BLaER1 treated with 17β-estradiol and CSF1 and Interleukin-3, amounts not matched to agents 10 nM and 100 nM (cell line): ENCODE results near the gene PANK2.

Experiments used
- H3K27ac ChIP-seq, 11 experiments: shearing (Covaris generic); formaldehyde crosslinking; 2 replicates each; pipeline ENCODE4 v1.8.1; 2022
- H3K27me3 ChIP-seq, 11 experiments: shearing (Covaris generic); formaldehyde crosslinking; 2 replicates each; pipeline ENCODE4 v1.8.1; 2022
- H3K36me3 ChIP-seq, 11 experiments: shearing (Covaris generic); formaldehyde crosslinking; 2 replicates each; pipeline ENCODE4 v1.8.1; 2022
- H3K4me1 ChIP-seq, 10 experiments: shearing (Covaris generic); formaldehyde crosslinking; 2 replicates each; pipeline ENCODE4 v1.8.1; 2022
- H3K4me2 ChIP-seq, 11 experiments: shearing (Covaris generic); formaldehyde crosslinking; 2 replicates each; pipeline ENCODE4 v1.8.1; 2022
- H3K4me3 ChIP-seq, 10 experiments: shearing (Covaris generic); formaldehyde crosslinking; 2 replicates each; pipeline ENCODE4 v1.8.1; 2022
- H3K9ac ChIP-seq, 11 experiments: shearing (Covaris generic); formaldehyde crosslinking; 2 replicates each; pipeline ENCODE4 v1.8.1; 2022
- H3K9me3 ChIP-seq, 11 experiments: shearing (Covaris generic); formaldehyde crosslinking; replicated peaks in 1 of 11; 2 replicates each; pipeline ENCODE4 v1.8.1; 2022
- H4K20me1 ChIP-seq, 11 experiments: shearing (Covaris generic); formaldehyde crosslinking; 2 replicates each; pipeline ENCODE4 v1.8.1; 2022
- Cebpa-rat ChIP-seq, 11 experiments: shearing (Covaris generic); IDR thresholded peaks; 2 replicates each; pipeline ENCODE4 v1.8.1; 2022

Gene PANK2

DNA sequence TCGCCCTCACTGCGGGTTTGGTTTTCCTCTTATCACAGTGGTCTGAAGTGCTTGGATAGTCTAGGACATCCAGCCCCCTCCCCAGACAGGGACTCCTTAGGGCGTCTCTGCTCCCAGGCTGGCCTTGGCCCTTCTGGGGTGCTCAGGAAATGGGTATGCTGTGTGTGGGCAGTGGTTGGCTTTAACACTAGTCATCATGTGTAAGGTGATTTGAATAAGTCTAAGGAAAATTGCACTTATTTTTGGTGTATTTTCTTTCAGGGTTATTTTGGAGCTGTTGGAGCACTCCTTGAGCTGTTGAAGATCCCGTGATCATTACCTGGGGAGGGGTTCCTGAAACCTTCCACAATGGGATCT lies 33.8 kb downstream of the PANK2 start:
- TF ChIP-seq Cebpa-rat (IDR thresholded peaks at IDR 0.05) = no peak
- Histone ChIP-seq H3K27ac (peak overlapping the region in 7 of 11 experiments; percentile 20 to 55 (median 43); a peak in 10 of 22 replicates), H3K9ac (peak overlapping the region in 8 of 11 experiments; percentile 24 to 62 (median 50); a peak in 7 of 22 replicates), H3K4me2 (peak overlapping the region; percentile 13 to 81 (median 59); a peak in 18 of 22 replicates), H4K20me1 (peaks cover 49 to 100% (median 100%) of the 10 kb centered on the region in 11 experiments), H3K9me3 (no peaks in the 10 kb centered on the region), H3K4me3 (no peak overlapping the region), H3K4me1 (peaks cover 53 to 91% (median 84%) of the 10 kb centered on the region in 10 experiments), H3K36me3 (peaks cover 73 to 92% (median 82%) of the 10 kb centered on the region in 11 experiments), H3K27me3 (no peaks in the 10 kb centered on the region)

DNA sequence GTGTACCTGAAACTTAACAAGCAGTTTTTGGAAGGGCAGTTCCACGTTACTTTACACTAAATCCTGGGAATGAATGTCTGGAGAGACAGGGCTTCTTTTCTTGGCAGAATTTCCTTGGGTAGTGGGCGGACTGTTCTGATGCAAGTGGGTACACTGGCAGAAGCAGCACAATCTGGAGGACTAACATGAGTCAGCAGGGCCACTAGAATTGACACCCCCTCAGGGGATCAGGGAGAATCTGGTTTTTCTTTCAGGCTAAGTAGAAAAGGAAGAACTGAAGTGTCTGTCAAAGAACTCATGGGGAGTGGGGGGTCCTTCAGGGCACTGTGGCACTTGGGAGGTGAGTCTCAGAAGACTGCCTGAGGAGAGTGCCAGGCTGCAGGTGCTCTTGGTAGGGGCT lies 34.6 kb downstream of the PANK2 start:
- H3K9ac ChIP-seq = peak overlapping the region in 8 of 11 experiments; percentile 2 to 62 (median 30); a peak in 8 of 22 replicates
- no peak for TF ChIP-seq Cebpa-rat (IDR thresholded peaks at IDR 0.05)
- no peaks in the 10 kb centered on the region for H3K27me3 ChIP-seq
- H3K4me1 ChIP-seq = peaks cover 56 to 95% (median 87%) of the 10 kb centered on the region in 10 experiments
- H3K4me3 ChIP-seq = no peak overlapping the region
- peaks cover 65 to 85% (median 74%) of the 10 kb centered on the region in 11 experiments for H3K36me3 ChIP-seq
- no peaks in the 10 kb centered on the region for H3K9me3 ChIP-seq
- peak overlapping the region in 8 of 11 experiments; percentile 2 to 58 (median 30); a peak in 10 of 22 replicates for H3K27ac ChIP-seq
- peak overlapping the region in 9 of 11 experiments; percentile 6 to 81 (median 59); a peak in 18 of 22 replicates for H3K4me2 ChIP-seq
- peaks cover 45 to 100% (median 98%) of the 10 kb centered on the region in 11 experiments for H4K20me1 ChIP-seq

DNA sequence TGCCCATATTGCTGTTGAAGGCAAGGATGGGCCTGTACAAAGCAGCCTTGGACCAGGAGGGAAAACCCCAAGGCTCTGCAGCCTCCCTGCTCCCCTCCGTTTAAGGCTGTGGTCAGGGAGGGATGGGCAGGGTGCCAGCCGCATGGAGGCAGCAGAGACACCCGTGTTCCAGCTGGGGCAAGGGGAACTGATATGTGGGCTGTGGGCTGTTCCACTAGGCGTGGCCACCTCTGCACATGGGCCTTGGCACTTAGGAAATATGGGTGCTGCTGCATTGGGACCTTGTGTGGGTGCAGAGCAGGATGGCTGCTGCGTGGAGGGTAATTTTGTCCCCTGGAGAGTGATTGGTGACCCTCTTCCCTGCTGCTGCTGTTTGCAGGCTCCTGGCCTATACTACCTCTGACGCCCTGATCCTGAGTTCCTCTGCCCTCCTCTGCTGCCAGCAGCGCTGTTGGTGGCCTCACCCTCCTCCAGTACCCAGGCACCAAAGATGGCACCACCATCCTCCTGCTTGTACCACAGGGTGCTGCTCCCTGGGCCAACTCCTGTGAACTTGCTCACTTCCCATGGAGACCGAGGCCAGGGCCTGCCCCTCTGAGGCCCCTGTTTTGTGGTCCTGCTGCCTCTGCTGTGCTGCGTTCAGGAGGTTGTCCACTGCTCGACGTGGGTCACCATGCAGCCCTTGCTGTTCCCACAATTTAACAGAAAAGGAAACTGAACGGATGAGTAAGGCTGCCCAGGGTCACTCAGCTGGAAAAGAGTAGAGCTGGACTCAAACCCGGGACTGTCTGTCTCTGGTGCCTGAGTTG lies 35.3 kb downstream of the PANK2 start:
- Histone ChIP-seq H3K4me2 (peak overlapping the region in 9 of 11 experiments; percentile 6 to 81 (median 59); a peak in 17 of 22 replicates), H3K27ac (peak overlapping the region in 8 of 11 experiments; percentile 2 to 58 (median 30); a peak in 12 of 22 replicates), H3K9ac (peak overlapping the region in 7 of 11 experiments; percentile 2 to 62 (median 33); a peak in 7 of 22 replicates), H3K36me3 (peaks cover 60 to 85% (median 67%) of the 10 kb centered on the region in 11 experiments), H3K27me3 (no peaks in the 10 kb centered on the region), H3K9me3 (no peaks in the 10 kb centered on the region), H3K4me1 (peaks cover 56 to 95% (median 88%) of the 10 kb centered on the region in 10 experiments), H3K4me3 (no peak overlapping the region), H4K20me1 (peaks cover 42 to 100% (median 98%) of the 10 kb centered on the region in 11 experiments)
- no peak for TF ChIP-seq Cebpa-rat (IDR thresholded peaks at IDR 0.05)

DNA sequence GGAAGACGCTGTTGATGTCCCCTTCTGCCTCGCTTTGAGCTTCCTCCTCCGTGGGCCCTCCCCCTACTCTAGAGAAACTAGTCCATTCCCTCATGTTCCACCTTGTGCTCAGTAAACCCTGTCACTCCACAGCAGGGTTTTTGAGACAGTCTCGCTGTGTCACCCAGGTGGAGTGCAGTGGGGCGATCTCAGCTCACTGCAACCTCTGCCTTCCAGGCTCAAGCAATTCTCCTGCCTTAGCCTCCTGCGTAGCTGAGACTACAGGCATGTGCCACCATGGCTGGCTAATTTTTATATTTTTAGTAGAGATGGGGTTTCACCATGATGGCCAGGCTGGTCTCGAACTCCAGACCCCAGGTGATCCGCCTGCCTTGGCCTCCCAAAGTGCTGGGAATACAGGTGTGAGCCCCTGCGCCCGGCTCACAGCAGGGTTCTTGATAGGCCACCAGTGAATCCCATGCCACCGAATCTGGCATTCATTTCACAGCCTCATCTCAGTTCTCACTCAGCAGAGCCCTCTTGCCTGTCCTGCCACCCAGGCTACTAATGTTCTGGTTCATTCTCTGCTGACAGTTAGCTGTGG lies 36.0 kb downstream of the PANK2 start:
- H3K36me3 ChIP-seq = peaks cover 53 to 81% (median 66%) of the 10 kb centered on the region in 11 experiments
- peak overlapping the region in 8 of 11 experiments; percentile 5 to 58 (median 29); a peak in 11 of 22 replicates for H3K27ac ChIP-seq
- H3K27me3 ChIP-seq = no peaks in the 10 kb centered on the region
- peaks cover 42 to 100% (median 98%) of the 10 kb centered on the region in 11 experiments for H4K20me1 ChIP-seq
- peaks cover 56 to 100% (median 88%) of the 10 kb centered on the region in 10 experiments for H3K4me1 ChIP-seq
- peak overlapping the region in 3 of 11 experiments; percentile 3 to 14 (median 13); a peak in 1 of 22 replicates for H3K9ac ChIP-seq
- no peak overlapping the region for H3K4me3 ChIP-seq
- no peaks in the 10 kb centered on the region for H3K9me3 ChIP-seq
- H3K4me2 ChIP-seq = peak overlapping the region in 5 of 11 experiments; percentile 39 to 81 (median 71); a peak in 8 of 22 replicates
- TF ChIP-seq Cebpa-rat (IDR thresholded peaks at IDR 0.05) = no peak

DNA sequence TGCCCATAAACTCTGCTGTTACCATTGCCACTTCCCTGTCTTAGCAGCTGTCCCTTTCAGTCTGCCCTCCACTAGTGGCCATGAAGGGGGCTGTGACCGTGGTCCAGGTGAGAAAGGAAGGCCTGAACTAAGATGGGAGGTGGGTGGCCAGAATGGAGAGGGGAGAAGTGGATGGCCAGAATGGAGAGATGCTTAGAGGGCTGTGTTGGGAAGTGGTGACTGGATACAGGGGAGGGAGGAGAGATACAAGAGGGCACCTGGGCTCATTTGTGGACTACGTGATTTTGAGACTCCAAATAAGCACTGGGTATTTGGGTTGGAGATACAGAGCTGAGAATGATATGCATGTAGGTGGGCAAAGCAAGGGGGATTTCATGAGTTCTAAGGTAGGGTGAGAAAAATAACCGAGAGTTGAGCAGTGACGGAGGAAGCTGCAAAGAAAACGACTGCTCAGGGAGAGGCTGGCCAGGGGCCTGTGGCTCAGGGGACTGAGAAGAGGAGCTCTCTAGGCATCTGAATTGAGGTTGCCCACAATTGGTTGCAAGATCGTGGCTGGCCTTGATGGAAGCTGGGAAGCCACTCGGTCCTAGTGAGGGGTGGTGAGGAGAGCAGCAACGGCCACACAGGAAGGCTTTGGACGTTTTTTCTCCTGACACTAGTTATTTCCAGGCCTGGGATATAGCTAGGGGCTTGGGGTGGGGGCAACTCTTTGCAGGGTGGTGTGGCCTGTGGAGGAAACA lies 36.9 kb downstream of the PANK2 start:
- Histone ChIP-seq H3K4me2 (peak overlapping the region in 6 of 11 experiments; percentile 3 to 76 (median 49); a peak in 9 of 22 replicates), H3K4me1 (peaks cover 47 to 100% (median 85%) of the 10 kb centered on the region in 10 experiments), H3K36me3 (peaks cover 45 to 83% (median 61%) of the 10 kb centered on the region in 11 experiments), H3K27ac (peak overlapping the region in 6 of 11 experiments; percentile 11 to 58 (median 30); a peak in 12 of 22 replicates), H4K20me1 (peaks cover 42 to 100% (median 97%) of the 10 kb centered on the region in 11 experiments), H3K9me3 (no peaks in the 10 kb centered on the region), H3K9ac (peak overlapping the region in 3 of 11 experiments; percentile 3 to 29 (median 8); a peak in 3 of 22 replicates), H3K4me3 (no peak overlapping the region), H3K27me3 (no peaks in the 10 kb centered on the region)
- no peak for TF ChIP-seq Cebpa-rat (IDR thresholded peaks at IDR 0.05)

DNA sequence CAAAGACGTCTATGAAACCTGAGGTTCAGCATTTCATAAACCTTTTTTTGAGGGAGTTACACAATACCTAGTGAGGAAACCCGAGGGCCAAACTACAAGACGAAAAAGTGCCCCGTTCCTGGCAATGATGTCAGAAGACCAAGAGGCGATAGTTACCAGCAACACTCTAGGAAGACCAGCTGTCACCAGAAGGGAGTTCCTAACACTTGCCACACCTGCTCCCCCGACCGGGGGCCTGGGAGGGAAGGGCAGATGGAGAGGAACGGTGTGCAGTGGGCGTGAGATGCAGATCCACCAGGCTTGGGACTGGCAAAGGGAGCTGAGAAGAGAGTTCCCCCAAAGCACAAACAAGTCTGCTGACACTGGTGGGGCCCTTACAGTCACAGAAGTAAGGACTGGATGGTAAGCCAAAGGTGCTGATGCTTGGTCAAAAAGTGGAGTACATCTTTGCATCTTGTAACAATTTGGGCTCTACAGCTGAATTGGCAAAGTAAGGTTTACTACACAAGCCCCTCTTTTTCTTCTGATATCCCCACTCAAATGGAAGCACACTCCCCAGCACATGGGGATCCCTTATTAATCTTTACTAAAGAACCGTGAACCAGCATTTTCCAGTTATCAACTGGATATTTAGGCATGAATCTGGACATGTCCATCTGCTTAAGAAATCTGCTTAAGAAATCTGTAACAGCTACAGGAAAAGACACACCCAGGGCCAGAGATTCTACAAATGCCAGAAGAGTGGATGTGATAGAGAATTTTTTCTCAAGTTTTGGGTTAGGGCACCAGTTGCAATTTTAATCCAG lies 38.5 kb downstream of the PANK2 start:
- Histone ChIP-seq H3K27ac (peak overlapping the region in 9 of 11 experiments; percentile 0 to 58 (median 36); a peak in 17 of 22 replicates), H4K20me1 (peaks cover 27 to 100% (median 85%) of the 10 kb centered on the region in 11 experiments), H3K9ac (peak overlapping the region in 5 of 11 experiments; percentile 6 to 50 (median 19); a peak in 5 of 22 replicates), H3K27me3 (no peaks in the 10 kb centered on the region), H3K4me2 (peak overlapping the region in 6 of 11 experiments; percentile 7 to 76 (median 48); a peak in 13 of 22 replicates), H3K9me3 (no peaks in the 10 kb centered on the region), H3K36me3 (peaks cover 33 to 84% (median 64%) of the 10 kb centered on the region in 11 experiments), H3K4me3 (no peak overlapping the region), H3K4me1 (peaks cover 37 to 94% (median 76%) of the 10 kb centered on the region in 10 experiments)
- TF ChIP-seq Cebpa-rat (IDR thresholded peaks at IDR 0.05) = peak in 3 of 11 experiments; percentile 17 to 31 (median 23); a peak in 1 of 22 replicates

DNA sequence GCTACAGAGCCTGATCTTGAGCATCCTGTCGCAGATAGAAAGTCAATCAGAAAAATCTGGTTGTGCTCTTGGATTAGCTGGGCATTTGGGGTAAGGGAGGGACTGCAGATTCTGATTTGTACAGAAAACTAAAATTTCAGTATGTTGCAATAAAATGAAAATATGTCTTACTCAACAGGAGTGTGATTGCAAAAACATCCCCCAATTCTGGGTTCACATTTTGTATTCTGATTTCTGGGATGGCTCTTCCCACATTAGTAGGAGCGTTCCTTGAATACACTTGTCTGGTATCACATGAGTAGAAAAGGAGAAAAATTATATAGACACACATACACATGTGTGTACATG lies 40.5 kb downstream of the PANK2 start:
- H3K27ac ChIP-seq = peak overlapping the region in 2 of 11 experiments; percentile 27 to 43; a peak in 3 of 22 replicates

More for the DNA sequence above, 40.5 kb downstream of the PANK2 start:
- peaks cover 33 to 84% (median 64%) of the 10 kb centered on the region in 11 experiments for H3K36me3 ChIP-seq
- 0 out of 22 replicates have a peak, but pooled peaks of 1 of the 11 experiments have one; percentile 11 for TF ChIP-seq Cebpa-rat (IDR thresholded peaks at IDR 0.05)
- H4K20me1 ChIP-seq = peaks cover 13 to 100% (median 81%) of the 10 kb centered on the region in 11 experiments; a peak in 21 of 22 replicates
- H3K9ac ChIP-seq = no peak overlapping the region
- no peak overlapping the region; a peak in 1 of 22 replicates for H3K4me2 ChIP-seq
- H3K9me3 ChIP-seq = no peaks in the 10 kb centered on the region
- H3K4me3 ChIP-seq = no peak overlapping the region
- peaks cover 37 to 93% (median 76%) of the 10 kb centered on the region in 10 experiments for H3K4me1 ChIP-seq
- no peaks in the 10 kb centered on the region for H3K27me3 ChIP-seq
